ENCODE data around the gene SH3GL3.

The SH3GL3 gene

DNA sequence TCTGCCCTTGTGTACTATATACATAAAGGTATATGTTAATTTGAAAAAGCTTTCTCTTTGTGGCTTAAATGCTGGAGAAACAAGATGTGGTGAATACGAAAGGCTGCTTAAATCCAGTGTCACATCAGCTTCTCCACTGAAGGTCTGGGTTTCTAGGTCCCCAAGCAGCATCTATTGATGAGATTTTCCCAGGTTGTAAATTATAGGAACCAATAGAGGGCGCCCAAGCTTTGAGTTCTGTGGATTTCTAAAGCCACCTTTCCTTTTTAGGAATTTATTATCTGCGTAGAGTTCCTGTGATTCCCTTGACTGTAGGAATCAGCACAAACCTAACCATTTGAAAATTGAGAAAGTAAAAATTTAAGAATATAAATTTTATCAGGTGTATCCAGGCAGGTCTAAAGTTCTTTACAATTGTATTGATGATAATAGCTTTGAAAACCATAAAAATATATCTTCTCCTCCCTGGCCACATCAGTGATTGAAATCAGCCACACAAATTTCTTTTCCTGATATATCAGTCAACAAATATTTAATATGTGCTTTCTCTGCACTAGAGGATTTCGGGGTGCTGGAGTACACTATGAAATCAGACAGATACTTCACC is 118.5 kb downstream of the SH3GL3 start:
- no peak for DNase-seq (ENCODE audit: low read depth, low spot score)

- no peak for DNase-seq (ENCODE audit: low read depth, low spot score)
These were observed 120.2 kb downstream of the SH3GL3 start for GRCh38 chr15:83567318-83567717.

- DNase-seq (ENCODE audit: low read depth, low spot score): no peak
These were observed 122.2 kb downstream of the SH3GL3 start for GRCh38 chr15:83569341-83569740.

DNA sequence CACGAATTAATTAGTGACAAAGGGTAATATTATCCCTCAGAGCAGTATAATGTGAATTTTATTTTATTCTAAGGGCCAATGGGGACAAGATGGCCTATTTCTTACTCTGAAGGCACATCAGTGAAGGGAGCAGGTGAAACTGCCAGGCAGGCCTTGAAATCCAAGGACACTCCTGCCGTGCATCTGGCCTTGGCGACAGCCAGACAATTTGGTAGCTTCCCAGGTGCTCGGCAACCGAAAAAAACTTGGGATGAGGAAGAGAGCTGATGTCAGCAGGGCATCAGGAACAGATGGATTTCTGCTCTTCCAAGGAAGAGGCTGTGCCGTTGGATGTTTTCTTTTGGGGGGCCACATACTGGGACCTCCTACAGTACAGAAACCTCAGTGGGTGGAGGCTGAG is 123.6 kb downstream of the SH3GL3 start:
- no peak for DNase-seq (ENCODE audit: low read depth, low spot score)

GRCh38 chr15:83571820-83572707 is 124.9 kb downstream of the SH3GL3 start:
- DNase-seq (ENCODE audit: low read depth, low spot score): no peak

DNA sequence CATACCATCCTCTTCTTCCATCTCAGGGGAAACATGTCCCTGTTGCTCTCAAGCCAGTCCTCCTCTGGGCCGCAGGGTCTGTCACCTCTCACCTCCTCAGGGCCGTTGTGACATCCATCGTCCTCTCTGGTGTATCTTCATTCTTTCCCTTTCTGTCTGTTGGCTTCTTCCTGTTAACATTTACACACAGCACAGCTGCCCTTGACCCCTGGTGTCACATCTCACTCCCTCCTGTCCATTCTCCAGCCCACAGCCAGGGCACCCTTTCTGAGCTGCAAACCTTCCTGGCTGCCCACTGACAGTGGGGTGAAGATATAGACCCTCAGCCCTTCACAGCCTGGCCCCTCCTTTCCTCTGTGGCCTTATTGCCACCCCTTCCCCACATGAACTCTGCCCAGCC is 127.2 kb downstream of the SH3GL3 start:
- no peak for DNase-seq (ENCODE audit: low read depth, low spot score)

DNA sequence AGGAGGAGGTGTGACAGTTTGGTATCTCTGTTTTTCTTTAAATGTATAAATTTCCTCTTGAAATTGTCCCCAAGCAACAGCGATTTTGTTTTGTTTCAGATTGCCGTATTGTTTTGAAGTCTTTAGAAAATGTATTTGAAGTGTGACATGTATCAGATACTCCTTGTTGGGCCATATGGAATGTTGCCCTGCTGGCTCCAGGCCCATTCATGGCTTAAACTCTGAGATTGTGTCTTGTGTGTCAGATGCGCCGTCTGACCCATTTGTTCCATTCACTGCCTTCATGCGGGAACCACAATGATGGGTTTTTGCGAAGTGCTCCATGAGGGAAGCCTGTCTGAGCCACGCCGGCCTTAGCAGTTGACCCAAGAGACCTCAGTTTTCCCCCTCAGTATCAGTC is 131.6 kb downstream of the SH3GL3 start:
- no peak for DNase-seq (ENCODE audit: low read depth, low spot score)

GRCh38 chr15:83581381-83581780 is 134.2 kb downstream of the SH3GL3 start:
- no peak for DNase-seq (ENCODE audit: low read depth, low spot score)

DNA sequence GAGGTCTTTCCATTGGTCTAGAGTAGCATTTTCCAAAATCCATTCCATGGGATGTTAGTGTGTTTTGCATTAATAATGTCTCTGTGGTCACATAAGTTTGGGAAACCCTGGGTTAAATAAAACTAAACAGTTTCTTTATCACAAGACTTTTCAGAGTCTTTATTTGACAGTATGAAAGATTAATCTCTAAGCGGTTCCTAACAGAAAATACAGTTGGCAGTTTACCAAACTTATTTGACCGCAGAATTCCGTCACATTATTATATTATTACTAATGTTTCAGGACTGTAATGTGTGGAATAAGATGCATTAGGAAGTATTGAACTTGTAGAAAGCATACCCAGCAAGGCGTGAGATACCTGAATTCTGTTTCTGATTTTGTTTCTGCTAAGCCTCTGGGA is 135.2 kb downstream of the SH3GL3 start:
- no peak for DNase-seq (ENCODE audit: low read depth, low spot score)

- DNase-seq (ENCODE audit: low read depth, low spot score): no peak
These were observed 138.6 kb downstream of the SH3GL3 start for GRCh38 chr15:83585601-83586335.

DNA sequence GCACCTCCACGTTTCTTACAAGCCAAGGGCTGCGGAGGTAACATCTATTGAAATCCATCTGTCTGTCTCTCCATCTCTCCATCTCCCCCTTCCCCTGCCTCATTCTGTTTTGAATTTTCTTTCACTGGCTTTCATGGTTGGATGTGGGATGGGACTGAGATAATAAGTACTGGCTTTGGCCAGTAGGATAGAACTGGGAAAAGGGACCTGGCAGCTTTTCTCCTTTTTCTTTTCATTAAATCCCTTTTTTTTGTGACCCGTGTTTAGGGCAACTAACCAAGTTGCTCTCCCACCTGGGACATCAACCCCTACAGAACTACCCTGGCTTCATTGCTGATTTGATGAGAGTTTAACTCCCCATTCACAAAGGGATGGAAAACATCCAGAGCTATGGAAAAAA is 139.9 kb downstream of the SH3GL3 start:
- DNase-seq (ENCODE audit: low read depth, low spot score): no peak

DNA sequence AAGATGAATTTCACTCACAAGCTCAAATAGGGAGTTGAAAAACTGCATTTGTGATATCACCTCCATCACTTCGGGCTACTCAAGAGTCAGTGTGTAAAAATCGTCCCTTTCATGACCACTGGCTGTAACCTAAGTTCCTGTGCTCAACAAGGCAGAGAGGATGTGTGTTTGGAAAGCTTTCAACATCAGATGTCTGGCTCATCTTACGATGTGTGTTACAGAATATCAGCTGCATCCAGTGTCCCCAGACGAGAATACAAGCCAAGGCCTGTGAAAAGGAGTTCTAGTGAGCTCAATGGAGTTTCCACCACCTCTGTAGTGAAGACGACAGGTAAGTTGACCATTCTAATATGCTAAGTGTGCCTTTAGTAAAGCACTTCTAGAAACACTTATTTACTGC is 141.3 kb downstream of the SH3GL3 start:
- DNase-seq (ENCODE audit: low read depth, low spot score): no peak

DNA sequence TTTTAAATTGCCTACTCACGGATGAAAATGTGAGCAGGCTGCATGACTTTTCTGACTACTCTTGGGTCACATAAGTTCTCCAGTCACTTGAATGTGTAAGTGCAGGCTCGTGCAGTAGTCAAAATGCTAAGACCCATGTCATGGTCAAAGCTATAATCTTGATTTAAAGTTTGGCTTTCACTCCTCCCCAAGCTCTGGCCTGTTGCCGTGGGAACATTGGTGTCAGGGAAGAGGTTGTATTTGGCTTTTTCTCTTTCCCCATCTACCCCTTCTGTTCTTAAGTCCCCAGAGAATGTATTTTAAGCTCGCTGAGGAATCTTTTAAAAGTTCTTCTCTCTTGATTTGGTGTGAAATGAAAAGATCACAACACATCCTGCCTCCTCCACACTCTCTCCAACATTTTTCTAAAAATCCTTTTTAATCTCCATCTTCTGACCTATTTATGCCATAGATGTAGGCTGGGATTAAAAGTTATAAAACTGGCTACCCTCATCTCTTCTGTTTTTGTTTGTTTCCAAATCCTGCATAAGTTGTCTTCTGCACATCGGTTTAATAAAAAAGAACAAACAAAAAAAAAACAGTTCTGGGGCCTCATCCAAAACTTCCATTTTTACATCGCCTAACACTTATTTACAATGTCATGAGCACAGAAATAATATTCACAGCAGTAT is 145.4 kb downstream of the SH3GL3 start:
- no peak for DNase-seq (ENCODE audit: low read depth, low spot score)

GRCh38 chr15:83595191-83595590 is 148.1 kb downstream of the SH3GL3 start:
- no peak for DNase-seq (ENCODE audit: low read depth, low spot score)

DNA sequence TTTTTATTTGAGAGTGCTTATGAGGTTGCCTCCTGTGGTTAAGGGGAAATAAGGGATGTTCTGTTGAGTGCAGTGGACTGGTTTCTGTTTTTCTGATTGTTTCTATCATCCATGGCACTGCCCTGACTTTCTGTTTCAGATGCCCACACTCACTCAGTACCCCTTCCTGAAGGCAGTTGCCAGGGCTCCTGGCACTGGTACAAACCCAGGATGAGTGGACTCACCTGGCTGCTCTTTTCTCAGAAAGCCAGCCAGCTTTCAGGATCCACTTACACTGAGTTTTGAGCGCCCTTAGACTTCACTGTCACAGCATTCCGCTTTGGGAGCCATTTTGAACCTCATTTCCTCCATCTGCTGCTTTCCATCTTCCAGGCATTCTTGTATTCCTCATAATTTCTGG is 150.9 kb downstream of the SH3GL3 start:
- DNase-seq (ENCODE audit: low read depth, low spot score): no peak

DNA sequence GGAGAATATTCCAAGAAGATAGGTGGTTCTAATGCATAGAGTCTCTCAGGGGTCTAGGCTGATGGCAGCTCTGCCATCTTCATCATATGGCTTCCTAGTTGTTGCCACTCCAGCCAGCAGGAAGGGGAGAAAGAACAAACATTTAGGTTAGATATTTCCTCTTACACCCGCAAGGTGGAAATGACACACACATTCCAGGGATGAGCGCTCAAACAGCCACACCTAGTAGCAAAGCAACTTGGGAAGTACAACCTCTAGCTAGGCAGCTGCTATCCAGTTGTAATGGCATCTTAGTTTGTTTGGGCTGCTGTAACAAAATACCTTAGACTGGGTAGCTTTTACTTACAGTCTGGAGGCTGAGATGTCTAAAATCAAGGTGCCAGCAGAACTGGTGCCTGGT is 154.9 kb downstream of the SH3GL3 start:
- DNase-seq (ENCODE audit: low read depth, low spot score): no peak

GRCh38 chr15:83604549-83604948 is 157.4 kb downstream of the SH3GL3 start:
- DNase-seq (ENCODE audit: low read depth, low spot score): no peak

DNA sequence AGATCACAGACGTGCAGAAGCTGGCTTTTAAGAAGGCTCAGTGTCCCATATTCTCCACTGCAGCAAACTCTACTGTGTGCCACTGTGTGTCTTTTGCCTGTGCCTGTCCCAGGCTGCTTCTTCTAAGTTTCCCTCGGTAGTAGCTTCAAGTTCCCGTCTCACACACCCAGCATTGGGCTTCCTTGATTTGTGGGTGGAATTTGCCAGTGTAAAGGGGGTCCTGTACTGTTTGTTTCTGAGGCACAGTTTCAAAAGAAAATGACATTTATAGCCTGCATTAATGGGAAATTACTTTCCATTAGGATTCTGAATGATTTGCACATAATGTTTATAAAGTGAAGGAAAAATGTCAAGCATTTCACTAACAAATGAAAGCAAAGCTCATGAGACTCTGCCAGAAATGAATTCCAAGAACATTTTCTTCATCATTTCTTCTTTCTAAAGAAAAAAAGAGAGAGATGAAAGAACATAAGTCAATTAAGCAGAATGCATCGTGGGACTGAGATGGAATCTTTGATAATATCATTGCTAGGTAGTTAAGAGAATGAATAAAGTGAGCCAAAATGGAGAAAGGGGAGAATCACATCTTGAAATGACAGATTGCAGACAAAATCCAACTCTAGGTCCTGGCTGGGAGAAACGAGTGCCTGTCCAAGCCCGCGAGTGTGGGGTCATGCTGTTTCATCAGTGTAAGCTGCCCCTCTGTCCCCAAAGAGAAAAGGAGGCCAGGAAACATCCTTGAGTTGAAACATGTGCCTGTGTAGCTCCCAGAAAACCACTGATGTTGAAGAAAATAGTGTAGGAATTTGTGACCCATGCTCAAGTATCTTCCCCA is 158.2 kb downstream of the SH3GL3 start:
- no peak for DNase-seq (ENCODE audit: low read depth, low spot score)

- DNase-seq (ENCODE audit: low read depth, low spot score): no peak
These were observed 163.0 kb downstream of the SH3GL3 start for GRCh38 chr15:83610132-83610531.

DNA sequence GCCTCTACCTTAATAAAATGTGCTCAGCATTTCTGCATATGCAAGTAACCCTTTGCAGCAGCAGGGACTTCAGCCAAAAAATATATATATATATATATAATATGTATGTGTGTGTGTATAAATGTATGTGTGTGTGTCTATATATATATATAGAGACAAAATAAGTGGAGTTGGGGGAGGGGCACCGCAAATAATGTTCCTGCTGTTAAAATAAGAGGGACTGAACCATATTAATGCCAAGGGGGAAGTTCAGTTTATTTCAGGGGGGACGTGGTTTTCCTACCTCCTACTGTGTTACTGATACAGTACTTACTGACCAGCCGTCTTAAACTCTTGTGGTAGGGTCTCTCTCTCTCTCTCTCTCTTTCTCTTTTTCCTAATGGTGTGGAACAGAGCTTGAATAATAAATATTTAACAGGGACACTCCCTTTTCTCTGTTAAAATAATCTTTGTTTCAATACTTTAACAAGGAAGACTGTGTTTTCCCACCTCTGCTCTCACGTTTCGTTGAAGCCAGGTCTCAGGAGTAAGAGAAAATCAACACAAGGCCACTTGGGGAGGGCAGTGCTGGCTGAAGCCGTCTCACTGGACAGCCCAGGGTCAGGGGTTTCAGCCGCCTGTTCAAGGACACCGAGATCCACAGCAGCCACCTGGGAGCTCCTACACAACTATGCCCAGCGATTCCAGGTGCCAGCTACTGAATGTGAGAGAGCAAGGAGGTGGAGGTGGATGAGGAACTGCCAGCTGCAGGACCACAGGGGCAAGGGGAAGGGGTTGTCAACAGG is 164.0 kb downstream of the SH3GL3 start:
- no peak for DNase-seq (ENCODE audit: low read depth, low spot score)
